ENCODE measurements around the gene PPARD.
A peak's percentile ranks its signal among the peaks of the same experiment; 100 is the strongest.

- TF ChIP-seq POLR2AphosphoS5 (IDR thresholded peaks at IDR 0.05; ENCODE audit: borderline replicate concordance, low read depth, low read length) (peak; percentile 64; the same call in 1 of the 2 replicates), EZH2 (IDR thresholded peaks at IDR 0.05) (no peak), FOXP2 (optimal IDR thresholded peaks at IDR 0.05; ENCODE audit: control extremely low read depth, extremely low read length, insufficient read depth) (no peak)
Measured at GRCh38 chr6:35474131-35474941, 132.0 kb downstream of the PPARD start.
